ENCODE results near the gene PTPRT. TPM values are rescaled to one million over a fixed set of nuclear protein-coding genes. Genes with fewer than 3 reads are reported as not detected.

PTPRT gene
- total RNA-seq, 1 donor from 2014 or later, result 0.03 TPM

DNA sequence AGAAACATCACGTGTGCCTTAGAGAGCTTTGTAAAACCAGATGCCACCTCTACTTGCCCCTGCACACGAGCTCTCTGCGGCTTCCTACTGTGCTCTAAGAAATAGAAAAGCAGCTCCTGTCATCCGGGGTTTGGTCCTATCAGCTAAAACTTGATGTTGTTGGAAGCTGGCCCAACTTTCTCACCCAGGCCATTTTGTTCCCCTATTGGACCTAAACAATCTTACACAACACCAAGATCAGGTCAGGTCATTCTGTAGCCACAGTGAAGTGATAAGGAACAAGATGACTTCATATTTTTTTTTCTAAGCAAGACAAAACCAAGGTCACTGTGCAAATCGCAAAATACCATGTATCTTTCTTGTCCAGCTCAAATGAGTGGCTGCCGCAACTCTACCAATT lies 486.0 kb downstream of the PTPRT start:
- no peak for DNase-seq (ENCODE audit: low spot score)
- intact Hi-C loops (cut with DNase I), result no loop called here

DNA sequence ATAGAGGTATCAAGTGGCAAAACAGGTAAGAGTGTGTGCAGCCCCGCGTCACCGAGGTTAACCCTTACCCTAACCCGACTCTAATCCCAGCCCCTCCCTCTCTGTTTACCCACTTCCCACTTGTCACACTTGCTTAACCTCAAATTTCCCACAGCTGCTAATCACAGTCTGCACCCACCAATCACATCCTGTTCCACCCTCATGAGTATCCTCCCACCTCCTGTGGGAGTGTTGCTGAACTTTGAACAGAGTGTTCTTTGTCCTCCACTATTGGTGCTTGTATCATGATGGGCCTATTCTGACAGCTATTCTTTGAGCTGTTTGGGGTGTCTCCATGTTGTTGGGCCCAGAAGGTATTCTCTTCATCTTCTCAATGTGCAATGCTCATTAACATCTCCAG lies 487.8 kb downstream of the PTPRT start:
- intact Hi-C loops (cut with DNase I), result no loop called here
- DNase-seq (ENCODE audit: low spot score), result no peak

DNA sequence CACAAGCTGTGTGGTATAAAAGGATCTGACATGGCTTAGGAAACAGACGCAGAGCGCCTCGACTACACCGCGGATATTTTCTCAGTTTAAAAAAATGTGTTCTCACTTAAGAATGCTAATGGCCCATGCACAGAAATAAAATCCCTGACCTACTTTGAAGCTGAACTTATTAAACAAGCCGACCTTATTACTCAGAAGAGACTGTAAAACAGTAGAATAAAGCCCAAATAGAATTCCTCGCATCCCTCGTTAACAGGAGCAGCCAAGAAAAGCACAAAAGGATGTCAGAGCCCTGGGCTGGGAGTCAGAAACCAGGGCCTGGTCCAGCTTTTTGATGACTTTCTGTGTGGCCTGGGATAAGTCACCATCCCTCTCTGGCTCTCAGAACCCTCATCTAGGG lies 489.3 kb downstream of the PTPRT start:
- DNase-seq (ENCODE audit: low spot score), result no peak
- intact Hi-C loops (cut with DNase I), result no loop called here

DNA sequence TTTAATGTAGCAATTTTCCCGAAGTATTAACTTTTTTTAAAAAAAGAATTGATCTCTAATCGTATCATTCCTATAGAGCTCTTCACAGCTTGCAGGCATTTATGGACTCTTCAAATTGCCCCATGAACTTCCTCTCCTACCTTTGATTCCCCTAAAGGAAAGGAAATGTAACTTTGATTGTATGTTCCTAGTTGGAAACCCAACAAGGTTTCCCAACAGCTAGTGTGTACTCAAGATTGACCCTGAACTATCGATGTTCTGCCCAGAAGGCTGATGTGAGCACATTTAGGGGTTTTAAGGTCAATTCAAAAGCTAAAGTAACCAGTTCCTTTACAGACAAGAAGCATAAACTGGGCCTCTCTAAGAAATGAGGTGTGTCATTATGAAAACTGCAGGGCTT lies 491.7 kb downstream of the PTPRT start:
- DNase-seq (ENCODE audit: low spot score), result no peak
- intact Hi-C loops (cut with DNase I), result no loop called here

DNA sequence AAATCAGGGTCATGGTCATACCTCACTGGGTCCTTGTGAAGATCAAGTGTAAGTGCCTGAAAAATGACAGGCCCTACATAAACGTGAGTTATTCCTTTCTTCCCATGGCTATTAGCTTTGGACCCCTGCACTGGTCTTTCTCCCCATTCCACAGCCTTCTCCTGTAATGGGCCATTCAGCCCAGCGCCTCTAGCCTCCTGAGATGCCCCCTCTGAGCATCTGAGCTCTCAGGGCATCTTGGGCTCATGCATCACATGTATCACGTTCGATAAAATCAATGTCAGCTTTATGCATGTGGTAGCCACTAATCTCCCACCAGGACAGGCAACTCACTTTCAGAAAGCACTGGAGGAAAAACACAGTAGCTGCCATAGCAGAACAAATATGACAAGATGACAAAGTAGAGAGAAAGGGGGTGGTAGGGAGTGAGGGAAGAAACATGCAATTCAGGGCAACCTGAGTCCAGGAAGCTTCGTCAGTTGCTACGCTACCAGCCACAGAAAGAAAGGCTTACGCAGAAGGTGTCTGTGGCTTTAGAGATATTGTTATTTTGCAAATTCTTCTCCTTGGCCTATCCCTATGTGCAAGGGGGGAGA lies 498.8 kb downstream of the PTPRT start:
- intact Hi-C loops (cut with DNase I), result no loop called here
- DNase-seq (ENCODE audit: low spot score), result no peak

DNA sequence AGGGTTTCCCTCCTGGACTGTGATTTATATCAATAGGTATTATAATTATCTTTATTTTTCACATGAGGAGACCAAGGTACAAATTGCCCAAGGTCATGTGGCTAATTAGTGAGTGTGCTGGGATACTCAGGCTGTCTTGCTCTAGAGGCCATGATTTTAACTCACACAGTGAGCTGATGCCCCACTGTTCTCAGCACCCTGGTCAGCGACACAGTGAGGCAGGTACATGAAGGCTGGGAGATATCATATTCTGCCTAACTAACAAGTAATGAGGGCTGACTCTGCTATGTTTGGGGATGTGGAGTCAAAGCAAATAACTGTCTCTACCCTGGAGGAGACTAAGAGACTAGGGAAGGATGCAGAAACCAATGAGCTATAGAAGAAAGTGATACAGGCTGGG lies 501.1 kb downstream of the PTPRT start:
- DNase-seq (ENCODE audit: low spot score), result no peak
- intact Hi-C loops (cut with DNase I), result loop anchor here (10.0 kb wide), 1 partner anchor 64 kb away; no protein-coding TSS in a partner anchor

DNA sequence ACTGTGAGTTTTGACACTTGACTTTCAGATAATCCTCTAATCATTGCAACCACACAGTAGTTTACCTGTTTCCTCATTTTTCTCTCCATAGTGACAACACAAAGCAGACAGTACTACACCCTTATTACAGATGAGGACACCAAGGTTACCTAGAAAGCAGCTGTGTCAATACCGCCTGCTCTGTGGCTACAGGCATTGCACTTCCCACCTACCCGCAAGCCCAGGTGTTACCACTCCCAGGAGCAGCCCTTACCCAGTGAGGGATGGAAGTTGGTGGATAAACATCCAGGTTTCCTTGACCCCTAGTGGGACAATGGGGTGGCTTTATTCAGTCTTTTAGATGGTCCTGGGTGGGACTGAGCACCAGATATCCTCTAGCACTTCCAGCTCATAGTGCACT lies 503.6 kb downstream of the PTPRT start:
- no peak for DNase-seq (ENCODE audit: low spot score)
- intact Hi-C loops (cut with DNase I), result loop anchor here (10.0 kb wide), 1 partner anchor 61 kb away; no protein-coding TSS in a partner anchor

DNA sequence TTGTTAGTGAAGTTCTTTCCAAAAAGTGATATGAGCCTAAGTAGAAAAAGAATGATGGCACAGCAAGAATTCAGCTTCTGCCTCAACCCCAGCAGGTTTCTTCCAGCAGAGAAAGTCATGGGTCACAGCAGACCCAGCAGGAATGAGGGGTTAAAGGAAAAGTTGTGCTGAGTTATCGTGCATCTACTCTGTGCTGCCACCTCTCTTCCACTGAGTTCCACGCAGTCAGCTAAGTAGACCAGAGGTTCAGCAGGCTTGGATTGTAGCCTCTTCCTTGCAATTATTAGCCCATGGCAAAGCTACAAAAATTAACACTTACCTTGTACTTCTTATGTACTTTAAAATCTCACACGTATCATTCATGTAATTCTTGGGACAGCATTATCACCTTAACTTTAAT lies 510.8 kb downstream of the PTPRT start:
- intact Hi-C loops (cut with DNase I), result no loop called here
- no peak for DNase-seq (ENCODE audit: low spot score)

DNA sequence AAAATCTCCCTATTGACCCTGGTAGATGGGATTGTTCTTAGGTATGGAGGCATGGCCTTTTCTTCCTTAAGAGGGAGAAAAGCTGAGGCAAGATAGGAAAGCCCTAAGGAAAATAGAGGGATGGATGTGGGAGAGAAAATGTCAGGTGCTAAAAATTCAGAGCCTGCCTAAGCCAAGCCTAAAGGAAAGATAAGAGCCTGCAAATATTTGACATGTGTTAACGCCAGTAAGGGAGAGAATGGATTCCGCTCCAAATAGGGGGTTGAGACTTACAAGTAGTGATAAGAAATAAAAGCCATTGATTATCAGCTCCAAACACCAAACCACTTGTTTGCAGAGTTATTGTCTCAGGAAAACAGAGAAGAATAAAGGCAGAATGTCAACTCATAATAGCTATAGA lies 533.6 kb downstream of the PTPRT start:
- intact Hi-C loops (cut with DNase I), result no loop called here
- no peak for DNase-seq (ENCODE audit: low spot score)

DNA sequence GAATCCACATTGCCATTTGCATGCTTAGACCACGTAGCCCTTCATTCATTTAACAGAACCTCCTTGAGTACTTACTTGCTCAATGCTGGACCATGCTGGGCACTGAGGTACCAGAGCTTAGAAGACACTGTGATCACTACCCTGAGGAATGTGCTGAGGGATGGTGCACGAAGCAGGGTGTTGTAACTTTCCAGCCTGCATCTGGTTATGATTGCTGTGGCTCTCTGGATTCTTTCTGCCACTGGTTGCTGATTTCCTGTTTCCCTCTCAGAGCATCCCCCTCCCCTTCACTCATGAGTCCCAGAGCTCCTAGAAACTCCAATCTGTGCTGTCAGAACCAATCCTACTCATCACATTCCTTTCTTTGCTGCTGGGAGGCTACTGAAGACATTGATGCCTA lies 537.4 kb downstream of the PTPRT start:
- intact Hi-C loops (cut with DNase I), result no loop called here
- no peak for DNase-seq (ENCODE audit: low spot score)

DNA sequence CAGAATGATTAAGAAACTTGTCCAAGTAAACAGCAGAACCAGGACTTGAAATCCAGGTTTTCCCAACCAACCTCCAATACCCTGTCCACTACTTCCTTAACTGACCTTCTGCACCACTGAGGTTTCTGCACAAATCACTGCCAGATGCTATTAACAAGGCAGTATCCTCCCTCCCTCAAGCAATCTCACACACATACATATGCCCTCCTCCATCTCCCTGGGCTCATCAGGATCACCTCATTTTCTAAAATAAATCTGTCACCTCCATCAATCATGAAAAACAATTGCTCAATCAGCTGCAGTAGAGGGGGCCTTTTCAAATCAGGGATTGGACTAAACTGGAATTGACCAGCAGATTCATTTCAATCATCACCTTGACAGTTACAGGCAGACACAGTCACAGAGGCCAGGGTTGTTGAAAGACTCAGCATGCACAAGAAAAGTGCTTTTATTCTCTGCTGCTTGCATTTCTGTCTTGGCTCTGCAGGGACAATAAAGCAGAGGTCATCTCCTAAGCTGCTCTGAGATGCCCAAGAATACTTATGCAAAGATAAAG lies 539.4 kb downstream of the PTPRT start:
- intact Hi-C loops (cut with DNase I), result no loop called here

DNA sequence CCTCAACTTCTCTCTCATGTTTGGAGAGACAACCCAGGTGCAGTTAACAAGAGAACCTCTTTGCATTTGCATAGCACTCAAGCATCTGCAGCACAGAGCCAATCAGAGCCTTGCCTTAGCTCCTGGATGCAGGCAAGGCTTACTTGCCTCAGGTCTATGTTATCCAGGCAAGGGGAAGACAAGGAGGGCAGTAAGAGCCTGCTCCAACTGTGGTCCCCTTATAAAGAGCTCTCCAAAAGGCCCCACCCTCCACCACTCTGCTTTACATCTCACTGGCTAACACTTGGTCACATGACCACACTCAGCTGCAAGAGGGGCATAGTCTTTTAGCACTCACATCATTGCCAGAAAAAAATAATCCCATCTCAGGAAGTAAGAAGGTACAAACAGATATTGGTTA lies 540.0 kb downstream of the PTPRT start:
- intact Hi-C loops (cut with DNase I), result no loop called here

More for the DNA sequence above, 539.4 kb downstream of the PTPRT start:
- DNase-seq (ENCODE audit: low spot score), result no peak

DNA sequence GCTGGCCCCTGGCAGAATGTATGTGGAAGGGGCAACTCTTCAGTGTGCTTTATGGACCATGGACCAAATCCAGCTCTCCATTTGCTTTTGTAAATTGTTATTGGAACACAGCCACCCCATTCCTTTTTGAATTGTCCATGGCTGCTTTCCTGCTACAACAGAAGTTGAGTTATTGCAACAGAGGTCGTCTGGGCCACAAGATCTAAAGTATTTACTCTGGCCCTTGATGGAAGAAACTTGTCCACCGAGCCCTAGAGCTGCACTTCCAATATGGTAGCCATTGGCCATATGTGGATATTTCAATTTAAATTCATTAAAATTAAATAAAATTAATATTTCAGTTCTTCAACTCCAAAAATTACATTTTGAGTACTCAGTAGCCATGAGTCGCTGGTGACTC lies 543.5 kb downstream of the PTPRT start:
- no peak for DNase-seq (ENCODE audit: low spot score)
- intact Hi-C loops (cut with DNase I), result no loop called here

More for the DNA sequence above, 540.0 kb downstream of the PTPRT start:
- DNase-seq (ENCODE audit: low spot score), result no peak

DNA sequence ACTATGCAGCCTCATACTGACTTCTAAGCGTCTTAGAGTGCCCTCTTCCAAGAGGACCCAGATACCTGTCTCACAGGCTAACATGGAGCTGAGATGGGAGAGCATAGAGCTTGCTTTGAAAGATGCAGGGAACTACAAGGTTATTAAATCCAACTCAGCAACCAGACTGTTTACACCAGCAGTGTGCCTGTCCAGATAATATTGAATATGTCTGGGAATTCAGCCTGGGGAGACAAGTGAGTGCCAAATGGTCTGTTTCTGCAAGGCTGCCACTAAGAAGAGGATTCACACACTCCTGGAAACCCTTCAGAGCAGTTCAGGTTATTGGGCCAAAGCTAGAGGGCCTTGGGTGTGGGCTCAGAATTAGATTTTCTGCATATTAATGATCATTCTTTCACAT lies 547.8 kb downstream of the PTPRT start:
- DNase-seq (ENCODE audit: low spot score), result no peak
- intact Hi-C loops (cut with DNase I), result no loop called here

DNA sequence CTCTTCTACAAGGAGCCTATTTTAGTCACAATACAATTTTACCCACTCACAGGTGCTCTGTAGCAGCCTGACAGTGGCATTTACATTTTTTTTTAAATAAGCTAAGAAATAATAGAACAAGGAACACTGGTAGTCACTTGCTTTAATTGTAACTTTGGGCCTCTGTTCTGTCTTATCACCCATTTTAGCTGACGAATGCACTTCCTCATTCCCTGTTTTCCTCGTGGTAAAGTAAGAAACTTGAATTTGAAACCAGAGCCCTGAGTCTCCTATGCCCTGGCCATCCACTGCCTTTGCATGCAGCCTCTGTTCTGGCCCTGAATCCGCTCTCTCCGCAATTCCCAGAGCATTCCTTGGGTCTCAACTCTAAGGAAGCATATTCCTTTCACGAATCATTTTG lies 550.6 kb downstream of the PTPRT start:
- no peak for DNase-seq (ENCODE audit: low spot score)
- intact Hi-C loops (cut with DNase I), result no loop called here

DNA sequence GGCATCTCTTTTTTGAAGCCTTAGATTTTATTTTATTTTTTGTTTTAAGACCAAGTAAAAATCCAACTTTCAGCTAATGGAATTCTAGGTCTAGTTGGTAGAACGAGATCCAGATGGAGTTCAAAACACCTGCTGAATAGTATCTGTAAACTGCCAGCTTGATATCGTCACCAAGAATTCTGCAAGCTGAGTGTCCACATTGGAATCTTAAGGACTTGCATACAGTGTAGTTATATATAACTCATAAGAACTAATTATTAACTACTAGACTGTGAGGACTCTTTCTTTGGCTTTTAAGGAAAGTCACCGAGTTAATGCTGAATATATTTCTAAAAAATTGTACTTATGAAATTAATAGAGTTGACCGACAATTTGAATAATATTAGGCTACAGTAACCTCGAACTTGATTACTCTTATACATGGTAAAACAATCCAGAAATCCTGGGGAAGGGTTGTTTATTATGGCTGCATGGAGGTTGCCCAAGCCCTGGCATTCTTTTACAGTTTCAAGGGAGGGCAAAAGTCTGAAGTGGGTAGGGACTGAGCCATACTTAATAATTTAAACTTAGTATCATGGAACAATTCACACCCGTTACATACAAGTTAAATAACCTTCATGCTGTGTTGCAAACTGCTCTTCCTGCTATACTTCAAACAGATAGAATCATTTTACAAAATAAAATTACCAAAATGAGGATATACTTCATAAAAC lies 553.9 kb downstream of the PTPRT start:
- DNase-seq (ENCODE audit: low spot score), result no peak
- intact Hi-C loops (cut with DNase I), result no loop called here

DNA sequence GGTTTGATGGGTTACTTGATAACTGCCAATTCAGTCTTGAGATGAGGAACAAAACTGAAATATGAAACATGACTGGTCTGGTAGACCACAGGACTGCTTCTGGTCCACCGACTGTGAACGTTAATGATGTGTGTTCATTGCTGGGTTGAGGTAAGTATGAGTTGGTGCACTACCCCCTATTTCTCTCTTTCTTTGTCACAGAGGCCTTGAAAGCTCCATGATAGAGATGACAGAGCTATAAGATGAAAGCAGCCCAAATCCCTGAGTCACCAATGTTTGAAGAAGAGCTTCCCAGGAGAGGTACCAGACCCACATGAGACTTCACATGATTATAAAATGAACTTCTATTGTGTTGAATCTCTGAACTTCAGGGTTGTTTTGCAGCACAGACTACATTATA lies 555.5 kb downstream of the PTPRT start:
- intact Hi-C loops (cut with DNase I), result no loop called here
- no peak for DNase-seq (ENCODE audit: low spot score)

DNA sequence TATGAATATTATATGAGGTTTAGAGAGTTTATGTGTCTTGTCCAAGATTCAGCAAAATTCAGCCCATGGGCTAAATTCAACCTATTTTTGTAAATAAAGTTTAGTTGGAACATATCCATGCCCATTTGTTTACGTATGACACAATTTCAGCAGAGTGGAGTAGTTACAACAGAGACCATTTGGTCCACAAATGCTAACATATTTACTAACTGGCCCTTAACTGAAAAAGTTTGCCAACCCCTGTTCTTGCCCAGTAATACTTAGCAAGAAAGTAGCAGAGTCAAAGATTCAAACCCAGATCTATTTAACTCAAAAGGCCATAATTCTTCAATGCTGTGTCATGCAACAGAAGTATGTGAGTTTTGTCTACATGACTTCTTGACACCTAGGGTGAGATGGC lies 561.0 kb downstream of the PTPRT start:
- intact Hi-C loops (cut with DNase I), result loop anchor here (10.0 kb wide), 1 partner anchor 56 kb away; no protein-coding TSS in a partner anchor
- no peak for DNase-seq (ENCODE audit: low spot score)

DNA sequence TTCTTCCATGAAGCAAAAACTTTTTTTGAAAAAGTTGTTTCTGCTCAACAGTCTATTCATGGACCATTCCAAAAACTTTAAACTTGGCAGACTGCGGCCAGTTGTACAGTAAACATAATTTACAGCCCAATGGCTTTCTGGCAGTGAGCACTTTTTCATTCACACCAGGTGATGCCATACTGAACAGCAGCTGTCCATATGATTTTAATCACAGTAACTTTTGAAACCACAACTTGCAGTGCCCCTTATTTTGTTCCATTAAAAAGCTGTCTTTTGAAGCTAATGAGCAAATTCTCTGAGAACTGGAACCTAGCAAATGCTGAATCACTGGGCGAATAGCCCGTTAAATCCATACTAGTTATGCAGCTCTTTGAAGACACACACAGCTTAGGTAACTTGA lies 576.6 kb downstream of the PTPRT start:
- intact Hi-C loops (cut with DNase I), result no loop called here
- no peak for DNase-seq (ENCODE audit: low spot score)

DNA sequence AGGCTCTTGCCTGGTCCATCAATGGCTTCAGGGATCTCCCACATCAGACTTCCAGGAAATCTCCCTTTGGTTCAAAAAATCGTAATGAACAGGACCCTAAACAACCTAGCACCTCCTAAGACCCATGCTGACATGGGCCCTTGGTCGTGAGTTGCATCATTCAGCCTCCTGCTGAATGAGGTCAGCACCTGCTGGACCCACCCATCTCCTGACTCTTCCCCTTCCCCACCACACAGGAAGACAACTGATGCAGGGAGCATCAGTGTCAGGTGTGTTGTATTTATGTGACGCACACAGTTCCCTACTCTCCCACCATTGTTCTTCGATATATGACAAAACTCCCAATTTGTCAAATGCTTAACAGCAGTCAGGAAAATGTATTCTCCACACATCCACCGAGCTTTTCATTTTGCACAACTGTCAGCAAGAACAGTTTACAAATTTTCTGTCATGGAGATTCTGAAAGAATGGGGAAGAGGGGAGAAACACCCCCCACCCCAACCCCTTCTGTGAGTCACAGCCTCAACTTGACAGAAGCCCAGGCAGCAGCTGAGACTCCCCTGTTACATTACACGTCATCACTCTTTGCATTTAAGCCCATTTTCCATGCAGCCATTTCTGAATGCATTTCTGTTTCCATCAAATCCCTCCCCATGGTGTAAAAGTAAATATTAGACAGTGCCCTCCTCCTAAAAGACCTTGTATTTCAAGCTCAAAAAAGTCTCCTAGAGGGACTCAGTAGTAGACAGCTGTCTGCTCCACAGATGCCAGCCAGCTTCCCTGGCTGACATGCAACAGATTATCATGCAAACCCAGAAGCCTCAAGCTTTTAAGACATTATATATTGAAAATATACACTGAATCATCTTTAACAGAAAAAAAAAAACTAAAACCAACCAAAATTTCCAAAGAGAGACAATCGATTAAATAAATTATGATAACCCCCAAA lies 577.5 kb downstream of the PTPRT start:
- DNase-seq (ENCODE audit: low spot score), result no peak
- intact Hi-C loops (cut with DNase I), result no loop called here
